Activated T-helper 17 cell treated with anti-CD3 and anti-CD28 coated beads, Interleukin-2, amount 50 U/mL, for 72 hours (primary cell): ENCODE measurements around the gene ANO8. TPM values are rescaled to one million over a fixed set of nuclear protein-coding genes. Genes with fewer than 3 reads are reported as not detected.

Source experiments
- ATAC-seq: fragments of 150-1000 bp; cut with Tn5 transposase; replicated peaks from 2 replicates; pipeline ENCODE4 v1.10.0; 2021; ENCODE audit warnings: mild to moderate bottlenecking, moderate library complexity
- H3K27ac Mint-ChIP-seq: one replicate; pipeline ENCODE4 v1.8.0; 2022; ENCODE audit warnings: mixed read lengths
- H3K27me3 Mint-ChIP-seq: one replicate; pipeline ENCODE4 v1.8.0; 2022; ENCODE audit warnings: mixed read lengths
- H3K36me3 Mint-ChIP-seq: one replicate; pipeline ENCODE4 v1.8.0; 2022; ENCODE audit warnings: low read depth, mild to moderate bottlenecking, mixed read lengths
- H3K4me1 Mint-ChIP-seq: one replicate; pipeline ENCODE4 v1.8.0; 2022; ENCODE audit warnings: mixed read lengths
- H3K4me3 Mint-ChIP-seq: one replicate; pipeline ENCODE4 v1.8.0; 2022; ENCODE audit warnings: mild to moderate bottlenecking, mixed read lengths
- H3K9me3 Mint-ChIP-seq: one replicate; pipeline ENCODE4 v1.8.0; 2022; ENCODE audit warnings: mixed read lengths
- total RNA-seq, 2 donors: library from RNA; stranded (reverse); gene quantifications; one replicate each; pipeline ENCODE4 v1.2.3, GENCODE V29; 2022

ANO8 gene
- total RNA-seq, 2 donors from 2014 or later, result 3.6 to 3.9 TPM

DNA sequence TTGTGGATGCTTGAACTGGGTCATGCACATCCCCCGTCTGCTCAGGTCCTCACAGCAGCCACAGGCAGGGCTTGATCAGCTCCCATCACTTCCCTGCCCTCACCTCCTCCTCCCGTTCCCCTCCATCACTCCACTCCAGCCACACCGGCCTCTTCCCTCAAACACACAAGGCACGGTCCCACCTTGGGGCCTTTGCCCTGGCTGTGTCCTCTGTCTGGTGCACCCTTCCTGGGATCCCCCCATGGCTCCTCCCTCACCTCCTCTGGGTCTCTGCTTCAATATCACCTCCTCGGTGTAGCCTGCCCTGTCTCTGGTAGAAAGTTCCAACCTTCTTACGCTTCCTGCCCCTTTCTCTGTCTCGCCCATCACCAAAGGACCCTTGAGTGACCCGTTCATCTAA is 18.7 kb upstream of the ANO8 start:
- Mint-ChIP-seq H3K36me3 (no peaks in the 10 kb centered on the region), H3K27me3 (peaks cover 16% of the 10 kb centered on the region), H3K27ac (no peak overlapping the region), H3K4me3 (no peak overlapping the region), H3K9me3 (no peaks in the 10 kb centered on the region), H3K4me1 (no peaks in the 10 kb centered on the region)
- ATAC-seq, result no peak

DNA sequence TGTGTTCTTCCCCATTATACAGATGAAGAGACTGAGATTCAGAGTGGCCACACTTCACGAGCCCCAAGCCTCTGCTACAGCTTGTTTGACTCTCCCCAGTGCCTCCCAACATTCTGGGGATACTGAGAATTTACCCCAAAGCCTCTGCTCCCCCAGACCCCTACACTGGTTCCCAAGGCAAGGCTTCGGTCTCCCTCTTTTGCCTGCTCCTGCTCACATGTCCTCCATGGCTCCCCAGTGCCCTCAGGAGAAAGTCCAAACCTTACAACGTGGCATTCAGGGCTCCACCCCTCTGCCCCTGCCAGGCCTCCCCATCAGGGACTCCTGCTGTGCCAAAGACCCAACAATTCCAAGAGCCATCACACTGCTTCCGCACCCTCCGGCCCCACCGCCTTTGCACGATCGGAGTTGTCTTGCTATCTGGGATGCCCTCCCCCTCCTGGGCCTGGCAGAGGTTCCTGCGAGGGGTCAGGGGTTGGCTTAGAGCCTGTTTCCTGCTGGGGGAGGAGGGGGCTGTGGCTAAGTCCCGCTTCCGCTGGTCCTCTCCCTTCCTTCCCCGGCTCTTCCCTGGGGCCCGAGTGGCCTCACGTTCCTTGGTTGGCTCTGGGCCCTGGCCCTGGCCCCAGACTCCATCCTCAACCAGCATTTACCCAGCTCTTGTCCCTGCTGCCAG is 18.1 kb upstream of the ANO8 start:
- Mint-ChIP-seq H3K4me1 (no peaks in the 10 kb centered on the region), H3K27ac (no peak overlapping the region), H3K4me3 (no peak overlapping the region), H3K36me3 (no peaks in the 10 kb centered on the region), H3K9me3 (no peaks in the 10 kb centered on the region), H3K27me3 (peaks cover 19% of the 10 kb centered on the region)
- ATAC-seq, result no peak

GRCh38 chr19:17351815-17352435 is 17.3 kb upstream of the ANO8 start:
- H3K27me3 Mint-ChIP-seq, result peaks cover 21% of the 10 kb centered on the region
- H3K9me3 Mint-ChIP-seq, result no peaks in the 10 kb centered on the region
- no peak for ATAC-seq
- no peak overlapping the region for H3K27ac Mint-ChIP-seq
- no peak overlapping the region for H3K4me3 Mint-ChIP-seq
- no peaks in the 10 kb centered on the region for H3K36me3 Mint-ChIP-seq
- no peaks in the 10 kb centered on the region for H3K4me1 Mint-ChIP-seq

DNA sequence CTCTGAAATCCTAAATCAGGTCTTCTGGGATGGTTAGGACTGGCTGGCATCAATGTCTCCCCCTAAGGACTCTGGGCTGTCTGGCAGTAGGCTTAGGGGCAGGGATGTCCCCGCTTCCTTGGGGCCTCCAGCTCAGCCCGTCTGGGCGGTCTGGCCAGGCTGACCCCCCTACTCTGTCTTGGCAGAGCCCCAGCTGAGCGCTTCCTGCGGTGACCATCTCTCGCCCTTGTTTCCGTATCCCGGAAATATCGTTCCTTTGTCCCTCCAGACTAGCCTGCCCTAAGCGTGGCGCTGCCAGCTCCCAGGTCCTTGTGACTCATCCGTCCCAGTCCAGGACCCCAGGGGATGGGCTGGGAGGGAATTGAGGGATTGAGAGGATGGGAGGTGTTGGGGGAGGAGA is 14.0 kb upstream of the ANO8 start:
- no peak for ATAC-seq
- H3K27ac Mint-ChIP-seq, result no peak overlapping the region
- H3K9me3 Mint-ChIP-seq, result no peaks in the 10 kb centered on the region
- peaks cover 6% of the 10 kb centered on the region for H3K4me1 Mint-ChIP-seq
- no peak overlapping the region for H3K4me3 Mint-ChIP-seq
- no peaks in the 10 kb centered on the region for H3K36me3 Mint-ChIP-seq
- peaks cover 20% of the 10 kb centered on the region for H3K27me3 Mint-ChIP-seq

DNA sequence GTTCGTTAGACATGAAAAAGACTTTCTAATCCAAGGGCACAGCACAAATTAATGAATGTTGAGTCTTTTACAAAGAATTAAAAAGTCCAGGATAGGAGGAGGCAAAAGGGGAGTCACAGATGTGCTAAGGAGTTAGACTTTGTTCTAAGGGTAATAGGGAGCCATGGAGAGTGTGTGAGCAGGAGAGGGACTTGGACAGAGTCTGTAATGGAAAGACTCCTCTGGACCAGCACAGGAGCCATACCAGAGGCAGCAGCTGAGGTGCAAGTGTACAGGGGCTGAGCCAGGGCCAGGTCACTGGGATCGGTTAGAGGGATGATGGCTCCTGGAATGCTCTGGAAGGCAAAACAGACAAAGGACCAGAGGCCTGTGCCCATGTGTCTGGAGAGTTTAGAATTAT is 13.2 kb upstream of the ANO8 start:
- H3K9me3 Mint-ChIP-seq, result no peaks in the 10 kb centered on the region
- no peak for ATAC-seq
- H3K4me3 Mint-ChIP-seq, result no peak overlapping the region
- H3K27ac Mint-ChIP-seq, result no peak overlapping the region
- H3K36me3 Mint-ChIP-seq, result no peaks in the 10 kb centered on the region
- H3K27me3 Mint-ChIP-seq, result peaks cover 13% of the 10 kb centered on the region
- H3K4me1 Mint-ChIP-seq, result peaks cover 6% of the 10 kb centered on the region

- H3K27ac Mint-ChIP-seq, result no peak overlapping the region
- peaks cover 6% of the 10 kb centered on the region for H3K4me1 Mint-ChIP-seq
- H3K9me3 Mint-ChIP-seq, result no peaks in the 10 kb centered on the region
- peaks cover 13% of the 10 kb centered on the region for H3K27me3 Mint-ChIP-seq
- no peak for ATAC-seq
- H3K4me3 Mint-ChIP-seq, result no peak overlapping the region
- H3K36me3 Mint-ChIP-seq, result no peaks in the 10 kb centered on the region
Observed at GRCh38 chr19:17347361-17347760, 12.7 kb upstream of the ANO8 start.

- ATAC-seq, result peak; percentile 99
- Mint-ChIP-seq H3K4me3 (no peak overlapping the region), H3K36me3 (no peaks in the 10 kb centered on the region), H3K27me3 (peaks cover 9% of the 10 kb centered on the region), H3K9me3 (no peaks in the 10 kb centered on the region), H3K4me1 (peaks cover 6% of the 10 kb centered on the region), H3K27ac (peak overlapping the region; percentile 41)
Observed at GRCh38 chr19:17346109-17346671, 11.5 kb upstream of the ANO8 start.

GRCh38 chr19:17341845-17342244 is 7.2 kb upstream of the ANO8 start:
- Mint-ChIP-seq H3K4me3 (no peak overlapping the region), H3K4me1 (peaks cover 11% of the 10 kb centered on the region), H3K9me3 (no peaks in the 10 kb centered on the region), H3K27ac (no peak overlapping the region), H3K36me3 (no peaks in the 10 kb centered on the region), H3K27me3 (no peaks in the 10 kb centered on the region)
- ATAC-seq, result no peak

DNA sequence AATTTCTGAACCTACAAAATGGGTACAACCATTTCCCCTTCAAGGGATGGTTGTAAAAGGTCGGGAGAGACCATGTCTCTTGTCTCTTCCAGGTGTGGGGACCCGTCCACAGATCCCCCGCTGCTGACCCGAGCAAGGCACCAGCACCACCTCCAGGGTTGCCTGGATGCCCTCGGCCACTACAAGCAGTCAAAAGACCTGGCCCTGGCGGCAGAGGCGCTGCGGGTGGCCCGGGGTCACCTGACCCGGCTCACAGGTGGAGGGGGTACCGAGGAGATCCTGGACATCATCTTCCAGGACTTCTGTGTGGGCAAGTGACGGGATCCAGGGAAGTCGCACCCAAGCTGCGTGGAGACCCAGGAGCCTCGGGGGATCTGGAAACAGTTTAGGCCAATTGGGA is 6.7 kb upstream of the ANO8 start:
- no peak for ATAC-seq
- Mint-ChIP-seq H3K9me3 (no peaks in the 10 kb centered on the region), H3K4me1 (peaks cover 10% of the 10 kb centered on the region), H3K27ac (no peak overlapping the region), H3K4me3 (no peak overlapping the region), H3K36me3 (no peaks in the 10 kb centered on the region), H3K27me3 (no peaks in the 10 kb centered on the region)

DNA sequence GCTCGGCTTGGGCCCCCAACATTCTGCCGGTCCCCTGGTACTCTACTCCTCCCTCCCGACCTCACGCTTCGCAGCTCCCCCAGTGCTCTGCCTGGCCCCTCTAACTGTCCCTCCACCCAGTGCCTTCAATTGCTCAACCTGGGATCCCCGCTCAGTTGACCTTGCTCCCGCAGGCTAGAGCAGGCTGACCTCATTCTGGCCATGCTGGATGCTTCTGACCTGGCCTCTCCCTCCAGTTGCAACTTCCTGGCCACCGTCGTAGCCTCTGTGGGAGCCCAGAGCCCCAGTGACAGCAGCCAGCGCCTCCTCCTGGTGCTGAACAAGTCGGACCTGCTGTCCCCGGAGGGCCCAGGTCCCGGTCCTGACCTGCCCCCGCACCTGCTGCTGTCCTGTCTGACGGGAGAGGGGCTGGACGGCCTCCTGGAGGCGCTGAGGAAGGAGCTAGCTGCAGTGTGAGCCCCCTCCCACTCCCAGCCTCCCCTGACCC is 6.3 kb upstream of the ANO8 start:
- H3K9me3 Mint-ChIP-seq, result no peaks in the 10 kb centered on the region
- peaks cover 5% of the 10 kb centered on the region for H3K4me1 Mint-ChIP-seq
- no peak overlapping the region for H3K27ac Mint-ChIP-seq
- ATAC-seq, result no peak
- no peak overlapping the region for H3K4me3 Mint-ChIP-seq
- no peaks in the 10 kb centered on the region for H3K36me3 Mint-ChIP-seq
- no peaks in the 10 kb centered on the region for H3K27me3 Mint-ChIP-seq

DNA sequence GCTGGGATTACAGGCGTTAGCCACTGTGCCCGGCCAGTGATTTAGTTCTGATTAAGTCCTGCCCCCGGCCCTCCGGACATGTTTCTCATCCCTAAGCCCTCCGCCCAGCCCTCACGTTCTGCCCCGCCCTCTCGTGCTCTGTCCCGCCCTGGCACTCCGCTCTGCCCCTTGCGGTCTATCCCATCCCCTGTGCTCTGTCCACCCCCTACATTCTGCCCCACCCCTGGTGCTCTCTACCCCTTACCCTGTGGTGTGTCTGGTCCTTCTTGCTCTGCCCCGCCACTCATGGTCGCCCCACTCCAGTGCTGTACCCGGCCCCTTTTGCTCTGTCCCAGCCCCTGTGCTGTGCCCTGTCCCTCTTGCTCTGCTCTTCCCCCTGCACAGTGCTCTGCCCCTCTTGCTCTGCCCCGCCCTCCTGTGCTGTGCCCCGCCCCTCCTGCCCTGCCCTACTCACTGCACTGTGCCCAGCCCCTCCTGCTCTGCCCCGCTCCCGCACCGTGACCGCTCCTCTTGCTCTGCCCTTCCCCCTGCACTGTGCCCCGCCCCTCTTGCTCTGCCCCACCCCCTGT is 5.7 kb upstream of the ANO8 start:
- Mint-ChIP-seq H3K4me3 (no peak overlapping the region), H3K4me1 (peaks cover 5% of the 10 kb centered on the region), H3K27ac (no peak overlapping the region), H3K9me3 (no peaks in the 10 kb centered on the region), H3K36me3 (no peaks in the 10 kb centered on the region), H3K27me3 (no peaks in the 10 kb centered on the region)
- no peak for ATAC-seq

GRCh38 chr19:17339088-17339741 is 4.6 kb upstream of the ANO8 start:
- H3K4me1 Mint-ChIP-seq, result peaks cover 12% of the 10 kb centered on the region
- H3K27me3 Mint-ChIP-seq, result no peaks in the 10 kb centered on the region
- no peaks in the 10 kb centered on the region for H3K36me3 Mint-ChIP-seq
- no peak overlapping the region for H3K27ac Mint-ChIP-seq
- peak overlapping the region; percentile 86 for H3K4me3 Mint-ChIP-seq
- H3K9me3 Mint-ChIP-seq, result no peaks in the 10 kb centered on the region
- ATAC-seq, result no peak

DNA sequence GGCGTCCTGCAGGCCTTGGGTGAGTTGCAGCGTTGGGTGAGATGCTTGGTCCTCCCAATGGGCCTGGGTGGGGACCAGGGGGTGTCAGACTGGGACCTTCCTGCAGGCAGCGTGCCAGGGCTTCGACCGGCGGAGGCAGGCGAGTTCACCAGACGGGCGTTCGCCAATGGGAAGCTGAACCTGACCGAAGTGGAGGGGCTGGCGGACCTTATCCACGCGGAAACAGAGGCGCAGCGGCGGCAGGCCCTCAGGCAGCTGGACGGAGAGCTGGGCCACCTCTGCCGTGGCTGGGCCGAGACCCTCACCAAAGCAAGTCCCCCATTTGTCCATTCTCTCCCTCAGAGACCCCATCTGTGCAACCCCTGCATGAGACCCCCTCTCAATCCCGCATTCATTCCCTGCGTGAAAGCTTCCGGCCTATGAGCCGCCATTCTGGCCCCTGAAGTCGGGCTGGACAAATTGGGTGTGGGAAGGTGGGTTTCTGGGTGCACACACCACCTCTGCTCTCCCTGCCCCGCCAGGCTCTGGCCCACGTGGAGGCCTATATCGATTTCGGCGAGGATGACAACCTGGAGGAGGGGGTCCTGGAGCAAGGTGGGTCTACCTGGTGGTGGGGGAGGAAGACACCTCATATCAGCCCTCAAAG is 3.9 kb upstream of the ANO8 start:
- H3K4me3 Mint-ChIP-seq, result peak overlapping the region; percentile 86
- no peaks in the 10 kb centered on the region for H3K36me3 Mint-ChIP-seq
- no peaks in the 10 kb centered on the region for H3K9me3 Mint-ChIP-seq
- H3K4me1 Mint-ChIP-seq, result peaks cover 17% of the 10 kb centered on the region
- H3K27me3 Mint-ChIP-seq, result no peaks in the 10 kb centered on the region
- H3K27ac Mint-ChIP-seq, result no peak overlapping the region
- no peak for ATAC-seq

GRCh38 chr19:17337675-17338432 is 3.2 kb upstream of the ANO8 start:
- H3K9me3 Mint-ChIP-seq, result no peaks in the 10 kb centered on the region
- no peaks in the 10 kb centered on the region for H3K27me3 Mint-ChIP-seq
- peak overlapping the region; percentile 74 for H3K27ac Mint-ChIP-seq
- peak; percentile 8 for ATAC-seq
- no peaks in the 10 kb centered on the region for H3K36me3 Mint-ChIP-seq
- peaks cover 17% of the 10 kb centered on the region for H3K4me1 Mint-ChIP-seq
- H3K4me3 Mint-ChIP-seq, result peak overlapping the region; percentile 86
